Breast epithelium (tissue), 3 donors: Measurements from ENCODE around the gene PFN3.
"Not testable (repeated sequence)": the region's sequence is repeated elsewhere in the genome, so short reads cannot be mapped to it uniquely, and the experiment has no call there.

Experiments
- POLR2A ChIP-seq: fragments of 450-650 bp; IDR thresholded peaks from one replicate; pipeline ENCODE4 v1.6.1; 2016; ENCODE audit warnings: antibody characterized with exemption, mild to moderate bottlenecking, moderate library complexity
- POLR2AphosphoS5 ChIP-seq, 3 donors: sonication (generic); formaldehyde crosslinking; IDR thresholded peaks; one replicate each; pipeline ENCODE4 v1.6.1; 2017; ENCODE audit warnings: antibody characterized with exemption in 3 of 3

DNA sequence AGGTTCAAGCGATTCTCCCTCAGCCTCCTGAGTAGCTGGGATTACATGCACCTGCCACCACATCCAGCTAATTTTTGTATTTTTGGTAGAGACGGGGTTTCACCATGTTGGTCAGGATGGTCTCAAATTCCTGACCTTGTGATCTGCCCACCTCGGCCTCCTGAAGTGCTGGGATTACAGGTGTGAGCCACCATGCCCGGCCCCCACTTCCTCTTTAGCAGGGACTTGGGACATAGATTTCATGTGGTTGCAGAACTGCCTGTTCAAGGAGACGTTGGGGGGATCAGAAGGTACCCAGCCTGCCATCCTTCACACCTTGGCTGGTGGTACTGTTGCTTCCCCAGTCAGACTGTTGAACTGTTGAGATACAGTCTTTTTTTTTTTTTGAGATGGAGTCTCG lies 16.6 kb upstream of the PFN3 start:
- not testable (repeated sequence) for TF ChIP-seq POLR2A; POLR2AphosphoS5 (IDR thresholded peaks at IDR 0.05)
